ENCODE data around the gene TUSC2. TPM values are rescaled to one million over a fixed set of nuclear protein-coding genes. Genes with fewer than 3 reads are reported as not detected.

The TUSC2 gene
- total and polyA plus RNA-seq, 2 donors (not counting 1 experiment from before 2014, with no cell fraction given): 28.2 to 29.3 TPM

GRCh38 chr3:50292159-50293078 is 35.6 kb downstream of the TUSC2 start, which contains the start of gene IFRD2:
IFRD2 (minus strand) TSS chr3:50292429; CDS start chr3:50292274, 155 bp downstream.
- Histone ChIP-seq H3K36me3 (replicated peaks in 1 of 2; ENCODE audit: control extremely low read depth in 1 of 2, control insufficient read depth in 1 of 2, extremely low read depth in 1 of 2, insufficient read depth in 2 of 2, low read length in 1 of 2) (peaks cover 0 to 32% of the 10 kb centered on the region in 2 experiments), H3K4me3 (ENCODE audit: control extremely low read depth in 1 of 5, extremely low read depth in 1 of 5, insufficient read depth in 1 of 5, low read depth in 2 of 5, low read length in 4 of 5) (peak within 1 kb of the TSS; percentile 56 to 94 (median 81)), H3K9me3 (ENCODE audit: control extremely low read depth in 1 of 3, control insufficient read depth in 2 of 3, insufficient read depth in 1 of 3, low read length in 2 of 3) (no peaks in the 10 kb centered on the region), H3K27ac (ENCODE audit: low read length in 2 of 2) (peak within 1 kb of the TSS; percentile 57 to 85), H4K20me1 (ENCODE audit: control insufficient read depth, insufficient read depth, low read length, poor library complexity, severe bottlenecking) (no peaks in the 10 kb centered on the region), H3K79me2 (ENCODE audit: control insufficient read depth, insufficient read depth, low read length) (peaks cover 18% of the 10 kb centered on the region), H3K9ac (ENCODE audit: low read length) (peak within 1 kb of the TSS; percentile 95), H3K27me3 (replicated peaks in 1 of 4; ENCODE audit: control extremely low read depth in 1 of 4, control insufficient read depth in 3 of 4, insufficient read depth in 4 of 4, low read length in 3 of 4) (no peaks in the 10 kb centered on the region), H3K4me1 (ENCODE audit: control insufficient read depth in 2 of 2, insufficient read depth in 2 of 2, low read length in 2 of 2) (peaks cover 11 to 17% of the 10 kb centered on the region in 2 donors), H3K4me2 (replicated peaks; ENCODE audit: low read depth, low read length, poor library complexity, severe bottlenecking) (peak within 1 kb of the TSS; percentile 100), H2AFZ (ENCODE audit: insufficient read depth, low read depth, low read length, poor library complexity, severe bottlenecking) (peak within 1 kb of the TSS; percentile 93)
- no peak for TF ChIP-seq EZH2 (IDR thresholded peaks at IDR 0.05; ENCODE audit: borderline replicate concordance, insufficient read depth, low read depth, low read length, poor library complexity, severe bottlenecking)
- TF ChIP-seq, protein P1, sequence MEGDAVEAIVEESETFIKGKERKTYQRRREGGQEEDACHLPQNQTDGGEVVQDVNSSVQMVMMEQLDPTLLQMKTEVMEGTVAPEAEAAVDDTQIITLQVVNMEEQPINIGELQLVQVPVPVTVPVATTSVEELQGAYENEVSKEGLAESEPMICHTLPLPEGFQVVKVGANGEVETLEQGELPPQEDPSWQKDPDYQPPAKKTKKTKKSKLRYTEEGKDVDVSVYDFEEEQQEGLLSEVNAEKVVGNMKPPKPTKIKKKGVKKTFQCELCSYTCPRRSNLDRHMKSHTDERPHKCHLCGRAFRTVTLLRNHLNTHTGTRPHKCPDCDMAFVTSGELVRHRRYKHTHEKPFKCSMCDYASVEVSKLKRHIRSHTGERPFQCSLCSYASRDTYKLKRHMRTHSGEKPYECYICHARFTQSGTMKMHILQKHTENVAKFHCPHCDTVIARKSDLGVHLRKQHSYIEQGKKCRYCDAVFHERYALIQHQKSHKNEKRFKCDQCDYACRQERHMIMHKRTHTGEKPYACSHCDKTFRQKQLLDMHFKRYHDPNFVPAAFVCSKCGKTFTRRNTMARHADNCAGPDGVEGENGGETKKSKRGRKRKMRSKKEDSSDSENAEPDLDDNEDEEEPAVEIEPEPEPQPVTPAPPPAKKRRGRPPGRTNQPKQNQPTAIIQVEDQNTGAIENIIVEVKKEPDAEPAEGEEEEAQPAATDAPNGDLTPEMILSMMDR (IDR thresholded peaks at IDR 0.05): no peak
- Mint-ChIP-seq H3K27me3 (no peaks in the 10 kb centered on the region), H3K9me3 (ENCODE audit: insufficient read depth) (no peaks in the 10 kb centered on the region), H3K27ac (peak within 1 kb of the TSS; percentile 96), H3K4me3 (peak within 1 kb of the TSS; percentile 92), H3K4me1 (peaks cover 17% of the 10 kb centered on the region)
- POLR2A ChIA-PET: interaction anchor here (0.6 to 2.3 kb wide), 10 partner anchors 11 to 175 kb away, joined by 3 to 15 read pairs (median 3); partner anchors contain the start of genes RASSF1, TUSC2 and ZMYND10
- intact Hi-C loops (cut with micrococcal nuclease): loop anchor here (1.0 to 10.0 kb wide), 7 partner anchors 29 to 1092 kb away; partner anchors contain the start of genes MANF and TMEM115
- DNase-seq: peak; percentile 97
- WGBS (ENCODE audit: insufficient coverage): 3% methylated on average over 67 of the region's 67 CpGs
- CTCF ChIA-PET: interaction anchor here (0.8 to 2.0 kb wide), 13 partner anchors 17 to 98 kb away, joined by 3 to 9 read pairs (median 4); partner anchors contain the start of gene RASSF1
- peak; percentile 99 for ATAC-seq (ENCODE audit: low read depth)
